Keratinocyte (primary cell): Measurements from ENCODE around the gene CSMD2. TPM values are rescaled to one million over a fixed set of nuclear protein-coding genes. Genes with fewer than 3 reads are reported as not detected.

Experiments used
- DNase-seq: peaks from one replicate; pipeline ENCODE4 v3.0.0-alpha.2; 2011; ENCODE audit warnings: low read depth, missing footprints, low spot score
- FAIRE-seq: peaks from 2 replicates; lab custom pipeline; 2011; peaks lifted over from hg19 to GRCh38; lab: Jason Lieb, UNC
- H2AFZ ChIP-seq: 2 replicates; pipeline ENCODE4 v1.6.0; 2012; ENCODE audit warnings: low read length, control low read depth, inconsistent platforms; ENCODE audit not compliant: control insufficient read depth
- H3K27ac ChIP-seq: 2 replicates; pipeline ENCODE4 v1.5.1; 2011; ENCODE audit warnings: low read length; ENCODE audit not compliant: control insufficient read depth, insufficient read depth
- H3K27me3 ChIP-seq: 3 replicates; pipeline ENCODE4 v1.6.0; 2011; ENCODE audit warnings: low read length; ENCODE audit not compliant: control insufficient read depth, insufficient read depth; ENCODE audit errors: extremely low read depth
- H3K36me3 ChIP-seq, 2 experiments: 2 replicates in 1 of 2; 3 replicates in 1 of 2; pipeline ENCODE4 v1.5.1; 2011; ENCODE audit warnings: low read length in 2 of 2, mild to moderate bottlenecking in 1 of 2; ENCODE audit not compliant: control insufficient read depth in 2 of 2, insufficient read depth in 2 of 2; ENCODE audit errors: extremely low read depth in 1 of 2
- H3K4me1 ChIP-seq: 3 replicates; pipeline ENCODE4 v1.5.1; 2011; ENCODE audit warnings: low read length; ENCODE audit not compliant: control insufficient read depth, insufficient read depth; ENCODE audit errors: extremely low read depth
- H3K4me2 ChIP-seq: 3 replicates; pipeline ENCODE4 v1.6.0; 2011; ENCODE audit warnings: low read depth, low read length; ENCODE audit not compliant: control insufficient read depth, insufficient read depth; ENCODE audit errors: extremely low read depth
- H3K4me3 ChIP-seq, 3 experiments: fragments of 200-600 bp in 1 of 3; sonication (generic) in 1 of 3; 2 replicates in 2 of 3; 3 replicates in 1 of 3; pipeline ENCODE4 v1.5.1; 2011 to 2016; ENCODE audit warnings: low read length in 3 of 3, mild to moderate bottlenecking in 3 of 3, control low read depth in 2 of 3, inconsistent platforms in 1 of 3, low read depth in 1 of 3, mixed read lengths in 1 of 3, mixed run types in 1 of 3, moderate library complexity in 1 of 3; ENCODE audit not compliant: control insufficient read depth in 2 of 3, insufficient read depth in 2 of 3; ENCODE audit errors: extremely low read depth in 1 of 3
- H3K79me2 ChIP-seq: 2 replicates; pipeline ENCODE4 v1.6.0; 2012; ENCODE audit warnings: low read length; ENCODE audit not compliant: control insufficient read depth, insufficient read depth
- H3K9ac ChIP-seq: 3 replicates; pipeline ENCODE4 v1.6.0; 2011; ENCODE audit warnings: low read length; ENCODE audit not compliant: control insufficient read depth, insufficient read depth; ENCODE audit errors: extremely low read depth
- H3K9me1 ChIP-seq: 3 replicates; pipeline ENCODE4 v1.6.0; 2011; ENCODE audit warnings: low read length; ENCODE audit not compliant: control insufficient read depth, insufficient read depth; ENCODE audit errors: extremely low read depth
- H3K9me3 ChIP-seq: 2 replicates; pipeline ENCODE4 v1.5.1; 2012; ENCODE audit warnings: low read depth, low read length; ENCODE audit not compliant: control insufficient read depth
- H4K20me1 ChIP-seq: 3 replicates; pipeline ENCODE4 v1.6.0; 2011; ENCODE audit warnings: low read length; ENCODE audit not compliant: control insufficient read depth, insufficient read depth; ENCODE audit errors: extremely low read depth
- CTCF ChIP-seq, 3 experiments: IDR thresholded peaks in 1 of 3; conservative IDR thresholded peaks in 1 of 3; optimal IDR thresholded peaks in 1 of 3; 2 replicates in 2 of 3; 3 replicates in 1 of 3; pipeline versions ENCODE3 to v1.5.1; 2011; ENCODE audit warnings: low read length in 3 of 3, mild to moderate bottlenecking in 3 of 3, moderate library complexity in 2 of 3, control low read depth in 1 of 3, inconsistent platforms in 1 of 3; ENCODE audit not compliant: insufficient read depth in 2 of 3; ENCODE audit errors: extremely low read depth in 1 of 3
- EZH2 ChIP-seq: IDR thresholded peaks from one replicate; pipeline ENCODE4 v1.6.1; 2012; ENCODE audit warnings: inconsistent platforms, mild to moderate bottlenecking, low read length, moderate library complexity
- dilution Hi-C: fragments of 300-500 bp; cut with MboI; formaldehyde crosslinking; loops from one replicate; pipeline ENCODE4 v1.7.0; 2020; ENCODE audit warnings: low sequenced_read_pairs; ENCODE audit not compliant: extremely low pct_ligation_motif_present
- polyA plus RNA-seq, 5 experiments: library from polyadenylated mRNA; depleted of rRNA in 3 of 5; stranded (reverse) in 3 of 5; stranded (forward) in 1 of 5; unstranded in 1 of 5; fragments of >200 nt; gene quantifications; 1 replicate in 1 of 5; 2 replicates in 3 of 5; 3 replicates in 1 of 5; pipeline versions ENCODE4 v1.2.1 to v1.2.3, GENCODE V29; 2011 to 2012; ENCODE audit warnings: missing spikeins in 2 of 5, low read depth in 1 of 5, low replicate concordance in 1 of 5

The CSMD2 gene
- polyA plus RNA-seq, 1 donor (not counting 4 experiments of a cell fraction or from before 2014, with no cell fraction given): 2.0 TPM

DNA sequence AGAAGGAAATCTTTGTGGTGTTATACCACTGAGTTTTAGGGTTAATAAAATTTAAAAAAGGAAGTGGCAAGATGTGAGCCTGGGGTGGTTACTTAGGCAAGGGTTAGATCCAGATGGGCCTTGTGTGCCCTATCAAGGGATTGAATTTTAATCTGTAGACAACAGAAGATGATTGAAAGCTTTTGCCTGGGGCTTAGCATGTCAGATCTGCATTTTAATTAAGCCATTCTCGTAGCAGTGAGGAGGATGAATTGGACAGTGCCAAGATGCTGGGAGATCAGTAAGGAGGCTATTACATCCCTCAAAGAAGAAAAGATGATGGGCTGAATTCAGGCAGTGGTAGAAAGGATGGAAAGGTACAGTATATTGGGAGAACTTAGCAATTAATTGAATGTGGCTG is 258.9 kb downstream of the CSMD2 start:
- Histone ChIP-seq H3K9ac (no peak overlapping the region), H2AFZ (no peak overlapping the region), H3K36me3 (no peaks in the 10 kb centered on the region), H3K27me3 (no peaks in the 10 kb centered on the region), H3K9me1 (no peaks in the 10 kb centered on the region), H4K20me1 (no peaks in the 10 kb centered on the region), H3K4me3 (no peak overlapping the region), H3K79me2 (no peaks in the 10 kb centered on the region), H3K9me3 (no peaks in the 10 kb centered on the region), H3K27ac (no peak overlapping the region), H3K4me2 (no peak overlapping the region), H3K4me1 (peaks cover 11% of the 10 kb centered on the region)
- DNase-seq: no peak
- FAIRE-seq: no peak
- dilution Hi-C loops: no loop called here
- no peak for TF ChIP-seq CTCF (optimal IDR thresholded peaks at IDR 0.05 in 1 of 3, IDR thresholded peaks at IDR 0.05 in 1 of 3, conservative IDR thresholded peaks at IDR 0.05 in 1 of 3; ENCODE audit: extremely low read depth in 1 of 3, insufficient read depth in 2 of 3, low read length in 3 of 3)
- TF ChIP-seq EZH2: no peak

DNA sequence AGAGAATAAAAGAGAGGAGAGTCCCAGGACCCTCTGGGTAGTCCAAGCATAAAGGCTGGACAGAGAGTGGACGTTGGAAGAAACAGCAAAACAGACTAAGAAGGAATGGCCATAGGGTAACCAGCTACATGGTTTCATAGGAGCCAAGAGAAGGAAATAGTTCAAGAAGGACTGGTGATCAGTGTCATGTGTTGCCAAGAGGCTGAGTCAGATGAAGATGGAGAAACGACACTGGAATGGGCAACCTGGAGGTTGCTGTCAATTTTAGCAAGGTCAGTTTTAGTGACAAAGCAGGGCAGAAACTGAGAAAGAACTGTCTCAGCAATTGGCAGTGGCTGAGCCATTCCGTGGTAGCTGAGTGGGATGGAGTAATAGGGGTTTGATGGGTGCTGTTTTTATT is 259.8 kb downstream of the CSMD2 start:
- no peaks in the 10 kb centered on the region for H3K27me3 ChIP-seq
- H3K4me1 ChIP-seq: peaks cover 11% of the 10 kb centered on the region
- H4K20me1 ChIP-seq: no peaks in the 10 kb centered on the region
- dilution Hi-C loops: no loop called here
- no peak overlapping the region for H3K4me2 ChIP-seq
- H3K9ac ChIP-seq: no peak overlapping the region
- DNase-seq (no peak), FAIRE-seq (no peak)
- no peak overlapping the region for H3K27ac ChIP-seq
- no peaks in the 10 kb centered on the region for H3K9me1 ChIP-seq
- no peak overlapping the region for H3K4me3 ChIP-seq
- no peaks in the 10 kb centered on the region for H3K36me3 ChIP-seq
- no peak for TF ChIP-seq EZH2
- TF ChIP-seq CTCF (optimal IDR thresholded peaks at IDR 0.05 in 1 of 3, IDR thresholded peaks at IDR 0.05 in 1 of 3, conservative IDR thresholded peaks at IDR 0.05 in 1 of 3; ENCODE audit: extremely low read depth in 1 of 3, insufficient read depth in 2 of 3, low read length in 3 of 3): no peak
- H3K79me2 ChIP-seq: no peaks in the 10 kb centered on the region
- H3K9me3 ChIP-seq: no peaks in the 10 kb centered on the region
- no peak overlapping the region for H2AFZ ChIP-seq
